ENCODE measurements around the gene PDZRN4.

Gene PDZRN4

DNA sequence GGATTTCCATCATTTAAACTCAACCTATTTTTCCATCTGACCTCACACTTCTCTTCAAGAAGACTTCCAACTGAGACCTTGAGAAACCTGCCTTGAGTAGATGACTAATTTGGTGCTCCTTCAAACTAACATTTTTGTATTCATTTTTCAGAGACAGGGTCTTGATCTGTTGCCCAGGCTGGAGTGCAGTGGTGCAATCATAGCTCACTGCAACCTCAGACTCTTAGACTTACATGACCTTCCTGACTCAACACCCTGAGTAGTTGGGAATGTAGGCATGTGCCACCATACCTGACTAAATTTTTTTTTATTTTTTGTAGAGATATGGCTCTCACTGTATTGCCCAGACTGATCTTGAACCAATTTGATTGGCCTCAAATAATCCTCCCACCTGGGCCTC lies 389.9 kb downstream of the PDZRN4 start:
- TF ChIP-seq, protein P1, sequence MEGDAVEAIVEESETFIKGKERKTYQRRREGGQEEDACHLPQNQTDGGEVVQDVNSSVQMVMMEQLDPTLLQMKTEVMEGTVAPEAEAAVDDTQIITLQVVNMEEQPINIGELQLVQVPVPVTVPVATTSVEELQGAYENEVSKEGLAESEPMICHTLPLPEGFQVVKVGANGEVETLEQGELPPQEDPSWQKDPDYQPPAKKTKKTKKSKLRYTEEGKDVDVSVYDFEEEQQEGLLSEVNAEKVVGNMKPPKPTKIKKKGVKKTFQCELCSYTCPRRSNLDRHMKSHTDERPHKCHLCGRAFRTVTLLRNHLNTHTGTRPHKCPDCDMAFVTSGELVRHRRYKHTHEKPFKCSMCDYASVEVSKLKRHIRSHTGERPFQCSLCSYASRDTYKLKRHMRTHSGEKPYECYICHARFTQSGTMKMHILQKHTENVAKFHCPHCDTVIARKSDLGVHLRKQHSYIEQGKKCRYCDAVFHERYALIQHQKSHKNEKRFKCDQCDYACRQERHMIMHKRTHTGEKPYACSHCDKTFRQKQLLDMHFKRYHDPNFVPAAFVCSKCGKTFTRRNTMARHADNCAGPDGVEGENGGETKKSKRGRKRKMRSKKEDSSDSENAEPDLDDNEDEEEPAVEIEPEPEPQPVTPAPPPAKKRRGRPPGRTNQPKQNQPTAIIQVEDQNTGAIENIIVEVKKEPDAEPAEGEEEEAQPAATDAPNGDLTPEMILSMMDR (conservative IDR thresholded peaks at IDR 0.05; ENCODE audit: low read depth, low read length): no peak
- no peak overlapping the region for H3K4me3 ChIP-seq (ENCODE audit: low read depth, low read length)
- peak; percentile 22 for DNase-seq (ENCODE audit: low read depth)

DNA sequence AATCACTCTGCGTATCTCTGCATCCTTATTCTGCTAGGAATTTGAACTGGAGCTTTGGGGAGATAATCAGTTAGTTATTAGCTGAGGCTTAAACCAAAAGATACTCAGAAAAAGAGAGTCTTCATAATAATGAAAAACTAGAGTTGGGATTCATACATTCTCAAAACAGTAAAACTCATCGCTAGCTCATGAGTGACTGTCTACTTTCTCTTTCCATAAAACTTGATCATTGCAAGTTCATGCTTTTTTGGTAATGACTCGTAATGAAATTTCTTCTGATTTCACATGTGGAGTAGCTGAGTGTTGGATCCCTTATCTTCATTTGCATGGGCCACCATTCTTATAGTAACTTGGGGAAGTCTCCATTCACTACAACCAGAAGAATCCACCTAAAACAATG lies 397.7 kb downstream of the PDZRN4 start:
- TF ChIP-seq, protein P1 (conservative IDR thresholded peaks at IDR 0.05; ENCODE audit: low read depth, low read length): no peak
- no peak overlapping the region for H3K4me3 ChIP-seq (ENCODE audit: low read depth, low read length)
- DNase-seq (ENCODE audit: low read depth): no peak

DNA sequence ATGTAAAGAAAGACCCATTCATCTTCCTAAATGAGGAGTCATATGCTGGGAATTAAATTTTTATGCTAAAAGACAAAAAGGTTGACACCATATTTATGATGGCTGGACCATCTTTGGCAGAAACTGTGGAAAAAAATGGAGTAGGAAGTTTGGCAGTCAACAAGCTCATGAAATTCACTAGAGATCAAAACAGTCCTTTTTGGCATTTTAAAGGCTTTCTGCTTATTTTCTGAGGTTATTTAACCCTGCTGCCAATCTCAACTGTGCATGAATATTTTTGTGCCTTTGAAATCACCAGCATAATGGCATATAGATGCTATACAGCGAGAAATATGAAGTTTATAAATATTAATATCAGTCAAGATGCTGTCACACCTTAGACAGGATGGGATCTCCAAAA lies 399.5 kb downstream of the PDZRN4 start:
- no peak overlapping the region for H3K4me3 ChIP-seq (ENCODE audit: low read depth, low read length)
- DNase-seq (ENCODE audit: low read depth): no peak
- TF ChIP-seq, protein P1 (conservative IDR thresholded peaks at IDR 0.05; ENCODE audit: low read depth, low read length): no peak

DNA sequence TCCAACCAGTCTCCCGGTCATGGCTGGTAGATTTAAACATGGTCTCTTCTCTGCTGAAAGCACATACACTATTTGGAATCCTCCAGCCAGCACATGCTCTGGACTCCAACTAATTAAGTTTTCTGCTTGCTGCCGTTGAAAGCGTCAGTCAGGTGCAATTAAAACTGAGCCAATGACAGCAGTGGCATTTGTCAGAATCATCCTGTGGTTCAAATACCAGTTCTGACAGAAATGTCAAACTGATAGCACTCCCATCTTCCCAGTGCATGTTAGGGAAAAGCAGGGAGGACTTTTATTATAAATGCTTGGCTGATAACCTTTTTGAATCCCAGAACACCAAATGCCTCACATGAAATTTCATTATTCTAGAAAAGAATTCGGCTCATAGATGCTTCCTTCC lies 401.8 kb downstream of the PDZRN4 start:
- H3K4me3 ChIP-seq (ENCODE audit: low read depth, low read length): no peak overlapping the region
- TF ChIP-seq, protein P1 (conservative IDR thresholded peaks at IDR 0.05; ENCODE audit: low read depth, low read length): no peak
- no peak for DNase-seq (ENCODE audit: low read depth)

- TF ChIP-seq, protein P1 (conservative IDR thresholded peaks at IDR 0.05; ENCODE audit: low read depth, low read length): no peak
- no peak for DNase-seq (ENCODE audit: low read depth)
- H3K4me3 ChIP-seq (ENCODE audit: low read depth, low read length): no peak overlapping the region
Observed at GRCh38 chr12:41596190-41596589, 408.1 kb downstream of the PDZRN4 start.

- DNase-seq (ENCODE audit: low read depth): peak; percentile 68
- TF ChIP-seq, protein P1 (conservative IDR thresholded peaks at IDR 0.05; ENCODE audit: low read depth, low read length): no peak
- H3K4me3 ChIP-seq (ENCODE audit: low read depth, low read length): no peak overlapping the region
Observed at GRCh38 chr12:41604830-41605229, 416.7 kb downstream of the PDZRN4 start.

DNA sequence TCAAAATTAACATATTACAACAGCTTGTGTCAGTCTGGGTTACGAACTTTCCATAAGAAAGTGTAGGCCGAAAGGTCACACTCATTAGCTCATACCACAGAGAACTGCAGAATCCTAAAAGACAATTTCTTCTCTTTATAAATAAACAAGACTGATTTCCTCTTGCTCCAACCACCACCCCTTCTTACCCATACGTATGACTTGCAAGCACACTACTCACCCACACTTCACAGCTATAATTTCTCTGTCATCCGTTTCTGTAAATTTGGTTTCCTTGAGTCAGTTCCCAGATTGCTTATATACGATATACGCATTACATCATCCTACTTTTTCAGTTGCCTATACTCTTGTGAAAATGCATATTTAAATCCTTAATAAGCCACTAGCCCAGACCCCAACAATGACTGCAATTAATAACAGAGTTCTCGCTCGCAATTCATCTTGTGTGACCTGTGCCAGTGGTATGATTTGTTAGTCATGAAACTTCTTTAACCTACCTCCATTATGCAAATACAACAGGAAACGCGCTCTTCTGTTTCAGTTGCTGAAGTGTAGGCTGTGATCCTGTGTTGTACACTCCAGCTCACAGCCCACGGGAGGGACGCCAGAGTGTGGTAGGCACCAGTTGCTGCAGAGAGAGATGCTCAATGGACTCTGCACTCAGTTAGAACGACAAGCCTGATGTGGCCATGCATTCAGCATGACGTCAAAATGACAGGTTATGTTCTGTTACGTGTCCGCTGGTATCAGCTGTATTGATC lies 417.6 kb downstream of the PDZRN4 start:
- no peak overlapping the region for H3K4me3 ChIP-seq (ENCODE audit: low read depth, low read length)
- TF ChIP-seq, protein P1 (conservative IDR thresholded peaks at IDR 0.05; ENCODE audit: low read depth, low read length): no peak
- DNase-seq (ENCODE audit: low read depth): peak; percentile 72
